Choroid plexus epithelial cell (primary cell): Measurements from ENCODE around the gene OGDH.

ENCODE experiments used
- DNase-seq: peaks from one replicate; pipeline ENCODE4 v3.0.0-alpha.2; 2010; ENCODE audit warnings: low read depth
- H3K4me3 ChIP-seq: 2 replicates; pipeline ENCODE4 v1.5.1; 2011; ENCODE audit warnings: low read depth, mild to moderate bottlenecking, control low read depth, low read length, moderate library complexity
- TF ChIP-seq, protein P1 (sequence below): conservative IDR thresholded peaks from 2 replicates; pipeline ENCODE4 v1.5.1; 2011; ENCODE audit warnings: low read depth, mild to moderate bottlenecking, control low read depth, inconsistent platforms, low read length, moderate library complexity

The OGDH gene

DNA sequence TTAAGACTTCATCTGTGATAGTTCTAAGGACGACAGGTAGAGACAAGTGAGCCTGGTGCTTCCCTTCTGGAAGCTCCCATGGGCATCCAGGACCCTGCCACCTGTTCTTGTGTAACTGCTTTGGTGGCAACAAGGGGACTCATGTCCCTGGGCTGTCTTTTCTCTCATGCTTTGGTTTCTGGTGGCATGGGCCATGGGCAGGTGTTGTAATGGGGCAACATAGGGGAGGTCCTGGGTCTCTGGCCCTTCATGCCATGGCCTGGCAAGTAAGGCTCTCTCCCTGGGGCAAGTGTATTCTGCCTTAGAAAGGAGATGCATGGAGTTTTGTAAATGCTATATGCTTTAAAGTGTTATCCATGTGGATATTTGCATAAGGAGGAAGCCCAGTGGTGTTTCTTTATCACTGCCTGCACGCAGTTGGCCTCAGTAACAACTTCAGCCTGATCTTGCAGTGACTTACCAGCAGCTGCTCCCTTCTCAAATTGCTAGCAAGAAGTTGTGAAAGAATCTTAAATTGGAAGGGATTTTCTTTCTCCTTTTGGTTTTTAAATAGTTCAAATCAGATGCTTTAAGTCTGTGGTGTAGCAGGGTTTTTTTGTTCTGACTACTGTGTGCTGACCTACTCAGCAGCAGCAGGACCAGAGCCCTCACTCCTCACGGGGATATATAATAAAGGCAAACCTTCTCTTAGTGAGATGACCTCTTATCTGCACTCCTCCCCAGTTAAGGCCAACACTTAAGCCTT lies 39.9 kb downstream of the OGDH start:
- TF ChIP-seq, protein P1, sequence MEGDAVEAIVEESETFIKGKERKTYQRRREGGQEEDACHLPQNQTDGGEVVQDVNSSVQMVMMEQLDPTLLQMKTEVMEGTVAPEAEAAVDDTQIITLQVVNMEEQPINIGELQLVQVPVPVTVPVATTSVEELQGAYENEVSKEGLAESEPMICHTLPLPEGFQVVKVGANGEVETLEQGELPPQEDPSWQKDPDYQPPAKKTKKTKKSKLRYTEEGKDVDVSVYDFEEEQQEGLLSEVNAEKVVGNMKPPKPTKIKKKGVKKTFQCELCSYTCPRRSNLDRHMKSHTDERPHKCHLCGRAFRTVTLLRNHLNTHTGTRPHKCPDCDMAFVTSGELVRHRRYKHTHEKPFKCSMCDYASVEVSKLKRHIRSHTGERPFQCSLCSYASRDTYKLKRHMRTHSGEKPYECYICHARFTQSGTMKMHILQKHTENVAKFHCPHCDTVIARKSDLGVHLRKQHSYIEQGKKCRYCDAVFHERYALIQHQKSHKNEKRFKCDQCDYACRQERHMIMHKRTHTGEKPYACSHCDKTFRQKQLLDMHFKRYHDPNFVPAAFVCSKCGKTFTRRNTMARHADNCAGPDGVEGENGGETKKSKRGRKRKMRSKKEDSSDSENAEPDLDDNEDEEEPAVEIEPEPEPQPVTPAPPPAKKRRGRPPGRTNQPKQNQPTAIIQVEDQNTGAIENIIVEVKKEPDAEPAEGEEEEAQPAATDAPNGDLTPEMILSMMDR, result no peak
- peak; percentile 52 for DNase-seq
- no peak overlapping the region for H3K4me3 ChIP-seq

DNA sequence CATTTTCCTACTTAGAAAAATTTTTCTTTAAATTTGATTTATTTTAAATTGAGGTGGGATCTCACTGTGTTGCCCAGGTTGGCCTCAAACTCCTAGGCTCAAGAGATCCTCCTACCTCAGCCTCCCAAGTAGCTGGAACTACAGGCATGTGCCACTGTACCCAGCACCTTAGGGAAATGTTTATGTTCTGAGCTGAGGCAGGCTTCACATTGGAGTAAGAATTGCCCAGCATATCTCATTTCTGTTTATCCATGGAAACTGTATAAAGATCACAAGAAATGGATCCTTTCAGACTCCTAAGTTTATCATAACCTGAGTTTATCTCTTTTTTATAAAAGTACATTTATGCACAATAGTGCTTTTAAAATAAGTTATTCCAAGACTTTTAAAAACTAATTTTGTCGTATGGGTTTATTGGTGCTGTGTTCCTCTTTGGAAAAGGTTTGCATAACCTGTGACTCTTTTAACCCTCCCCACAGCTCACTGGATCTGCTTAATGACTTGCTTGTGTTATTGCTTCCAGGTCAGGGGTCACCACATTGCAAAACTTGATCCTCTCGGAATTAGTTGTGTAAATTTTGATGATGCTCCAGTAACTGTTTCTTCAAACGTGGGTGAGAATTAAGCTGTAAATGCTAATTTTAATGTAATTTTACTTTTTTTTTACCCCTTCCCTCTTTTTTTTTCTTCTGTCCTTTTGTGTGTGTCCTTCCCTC lies 40.7 kb downstream of the OGDH start:
- no peak overlapping the region for H3K4me3 ChIP-seq
- TF ChIP-seq, protein P1, result no peak
- no peak for DNase-seq

DNA sequence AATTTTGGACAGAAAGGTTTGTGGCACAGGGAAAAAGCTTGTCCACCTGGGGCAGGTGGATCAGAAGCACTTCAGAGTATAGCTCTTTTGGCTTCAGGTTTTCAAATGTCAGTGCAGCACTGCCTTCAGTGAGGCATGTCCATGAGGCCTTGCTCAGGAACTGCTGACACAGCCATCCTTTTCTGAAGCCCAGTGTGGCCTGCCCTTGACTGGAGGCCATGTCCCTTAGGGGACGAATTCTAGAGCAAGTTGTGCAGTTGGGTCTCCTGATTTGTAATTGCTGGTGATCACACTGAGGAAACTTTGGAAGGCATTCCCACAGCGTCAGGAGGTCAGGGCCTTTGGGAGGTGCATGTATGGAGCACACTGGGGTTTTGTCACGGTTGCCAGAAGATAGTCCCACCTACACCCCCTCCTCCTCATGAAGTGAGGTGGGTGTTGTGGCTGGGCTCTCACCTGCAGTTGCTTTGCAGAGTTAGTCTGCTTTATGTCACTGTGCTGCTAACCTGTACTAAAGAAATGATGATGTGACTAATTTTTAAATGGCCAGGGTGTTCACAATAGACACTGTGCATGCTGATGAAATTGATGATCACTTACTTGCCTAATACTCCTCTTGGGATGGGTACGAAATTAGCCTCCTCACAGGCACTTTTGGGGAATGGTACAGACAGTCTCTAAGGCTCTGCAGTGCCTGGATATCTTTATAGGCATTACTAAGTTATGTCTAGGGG lies 41.7 kb downstream of the OGDH start:
- H3K4me3 ChIP-seq, result no peak overlapping the region

DNA sequence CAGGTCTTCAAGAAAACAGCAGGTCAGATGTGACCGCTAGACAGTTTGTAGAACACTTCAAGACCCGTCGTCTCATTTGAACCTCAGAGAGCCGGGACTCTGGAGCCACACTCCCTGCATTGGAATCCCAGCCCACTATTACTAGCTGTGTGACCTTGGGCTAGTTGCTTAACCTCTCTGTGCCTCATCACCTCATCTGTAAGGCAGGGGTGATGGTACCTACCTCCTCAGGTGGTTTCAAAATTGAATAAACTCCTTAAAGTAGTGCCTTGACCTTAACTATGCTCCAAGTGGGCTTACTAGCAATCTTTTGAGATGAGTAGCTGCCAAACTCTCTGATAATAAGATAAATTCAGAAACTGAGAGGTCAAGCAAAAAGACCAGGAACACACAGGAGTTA lies 43.8 kb downstream of the OGDH start:
- no peak for DNase-seq
- TF ChIP-seq, protein P1, result no peak
- no peak overlapping the region for H3K4me3 ChIP-seq

More for the DNA sequence above, 41.7 kb downstream of the OGDH start:
- DNase-seq, result no peak
- TF ChIP-seq, protein P1, result no peak

DNA sequence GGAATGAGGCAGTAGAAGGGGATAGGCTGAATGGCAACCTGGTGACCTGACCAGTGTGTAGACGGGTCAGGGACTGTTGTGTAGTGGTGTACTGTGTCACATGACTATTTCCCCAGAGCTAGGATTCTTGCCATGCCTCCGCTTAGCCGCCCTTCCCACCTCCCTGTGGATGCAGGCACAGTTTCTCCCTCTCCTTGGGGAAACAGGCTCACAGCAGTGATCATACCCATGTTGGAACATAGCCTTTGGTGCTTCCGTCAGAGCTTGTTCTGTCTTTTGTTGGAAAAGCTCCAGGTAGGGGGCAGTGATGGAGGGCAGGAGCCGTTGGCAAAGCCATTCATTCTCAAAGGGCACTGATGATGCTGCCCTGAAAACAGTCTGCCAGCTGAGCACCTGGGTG lies 44.3 kb downstream of the OGDH start:
- DNase-seq, result peak; percentile 18
- TF ChIP-seq, protein P1, result no peak
- H3K4me3 ChIP-seq, result no peak overlapping the region

DNA sequence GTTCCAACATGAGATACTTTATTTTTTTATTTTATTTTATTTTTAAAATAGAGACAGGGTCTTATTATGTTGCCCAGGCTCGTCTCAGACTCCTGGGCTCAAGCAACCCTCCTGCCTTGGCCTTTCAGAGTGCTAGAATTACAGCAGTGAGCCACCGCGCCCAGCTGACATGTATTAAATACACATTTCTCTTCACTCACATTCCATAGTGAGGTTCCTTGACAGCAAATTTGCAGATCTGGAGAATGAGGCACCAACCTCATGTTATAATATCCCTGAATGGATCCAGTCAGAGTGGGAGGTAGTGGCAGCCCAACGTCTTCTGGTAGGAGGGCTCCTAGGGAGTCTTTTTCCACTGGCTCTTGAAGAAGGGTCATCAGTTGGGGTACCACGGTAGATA lies 46.1 kb downstream of the OGDH start:
- no peak for DNase-seq
- no peak overlapping the region for H3K4me3 ChIP-seq
- TF ChIP-seq, protein P1, result no peak
